Kidney epithelial cell (primary cell): Measurements from ENCODE around the gene PTPRQ. TPM values are rescaled to one million over a fixed set of nuclear protein-coding genes. Genes with fewer than 3 reads are reported as not detected.
"Not testable (repeated sequence)": the region's sequence is repeated elsewhere in the genome, so short reads cannot be mapped to it uniquely, and the experiment has no call there.

Source experiments
- DNase-seq: peaks from one replicate; pipeline ENCODE4 v3.0.0-alpha.2; 2010; ENCODE audit warnings: low read depth
- H3K27me3 ChIP-seq: 2 replicates; pipeline ENCODE4 v1.6.0; 2011; ENCODE audit warnings: low read length; ENCODE audit not compliant: control insufficient read depth, insufficient read depth
- H3K36me3 ChIP-seq: 2 replicates; pipeline ENCODE4 v1.5.1; 2011; ENCODE audit warnings: low read length; ENCODE audit not compliant: control insufficient read depth, insufficient read depth
- H3K4me3 ChIP-seq: 2 replicates; pipeline ENCODE4 v1.5.1; 2011; ENCODE audit warnings: low read depth, mild to moderate bottlenecking, control low read depth, low read length
- CTCF ChIP-seq: IDR thresholded peaks from 2 replicates; pipeline ENCODE4 v1.5.1; 2011; ENCODE audit warnings: mild to moderate bottlenecking, moderate library complexity, low read length, control low read depth, inconsistent platforms; ENCODE audit not compliant: insufficient read depth, poor library complexity, severe bottlenecking
- total RNA-seq: library from RNA; depleted of rRNA; stranded (reverse); fragments of >200 nt; gene quantifications from 2 replicates; pipeline ENCODE4 v1.2.3, GENCODE V29; 2015

Gene PTPRQ
- total RNA-seq, 1 donor from 2014 or later, result under 0.01 TPM

- no peak overlapping the region for H3K4me3 ChIP-seq
- H3K27me3 ChIP-seq, result no peaks in the 10 kb centered on the region
- no peak for DNase-seq
- TF ChIP-seq CTCF, result no peak
- H3K36me3 ChIP-seq, result no peaks in the 10 kb centered on the region
Observed at GRCh38 chr12:80659512-80660063, 215.6 kb downstream of the PTPRQ start.

GRCh38 chr12:80662586-80662985, 218.6 kb downstream of the PTPRQ start:
- Histone ChIP-seq H3K4me3 (no peak overlapping the region), H3K36me3 (no peaks in the 10 kb centered on the region), H3K27me3 (no peaks in the 10 kb centered on the region)
- no peak for TF ChIP-seq CTCF
- no peak for DNase-seq

- no peak for TF ChIP-seq CTCF
- H3K4me3 ChIP-seq, result no peak overlapping the region
- DNase-seq, result no peak
- no peaks in the 10 kb centered on the region for H3K36me3 ChIP-seq
- H3K27me3 ChIP-seq, result no peaks in the 10 kb centered on the region
Observed at GRCh38 chr12:80670214-80670613, 226.2 kb downstream of the PTPRQ start.

GRCh38 chr12:80676042-80676636, 232.1 kb downstream of the PTPRQ start:
- not testable (repeated sequence) for H3K36me3 ChIP-seq, H3K4me3 ChIP-seq, DNase-seq, H3K27me3 ChIP-seq

GRCh38 chr12:80676856-80677255, 232.8 kb downstream of the PTPRQ start:
- H3K36me3 ChIP-seq, result no peaks in the 10 kb centered on the region
- no peaks in the 10 kb centered on the region for H3K27me3 ChIP-seq
- H3K4me3 ChIP-seq, result no peak overlapping the region
- no peak for TF ChIP-seq CTCF
- DNase-seq, result no peak

- TF ChIP-seq CTCF, result no peak
- no peaks in the 10 kb centered on the region for H3K27me3 ChIP-seq
- DNase-seq, result no peak
- H3K4me3 ChIP-seq, result no peak overlapping the region
- H3K36me3 ChIP-seq, result no peaks in the 10 kb centered on the region
Observed at GRCh38 chr12:80677994-80678393, 234.0 kb downstream of the PTPRQ start.
